OCI-LY7 (cell line): ENCODE data around the gene ABCA8. TPM values are rescaled to one million over a fixed set of nuclear protein-coding genes. Genes with fewer than 3 reads are reported as not detected.
"Not testable (repeated sequence)": the region's sequence is repeated elsewhere in the genome, so short reads cannot be mapped to it uniquely, and the experiment has no call there.

Experiments used
- Bru-seq: library from RNA; stranded (reverse); fragments of 400-500 nt; gene quantifications from one replicate; lab custom pipeline; 2021; lab: Mats Ljungman, UMichigan
- BruChase-seq, 2 experiments: library from RNA; stranded (reverse); fragments of 400-500 nt; gene quantifications; one replicate each; lab custom pipeline; 2021; lab: Mats Ljungman, UMichigan
- BruUV-seq: library from RNA; stranded (reverse); fragments of 400-500 nt; replicated peaks from 2 replicates; lab custom pipeline; 2021; lab: Mats Ljungman, UMichigan
- CTCF ChIA-PET: fragments of 300-600 bp; sonication (Branson Sonifier 250); formaldehyde crosslinking; loops from one replicate; lab custom pipeline; 2022; ENCODE audit warnings: antibody characterized with exemption; ENCODE audit not compliant: unreplicated experiment; lab: Charles Lee
- POLR2A ChIA-PET: fragments of 300-600 bp; sonication (Branson Sonifier 250); formaldehyde crosslinking; loops from one replicate; lab custom pipeline; 2022; ENCODE audit warnings: antibody characterized with exemption; lab: Charles Lee
- DNase-seq: peaks from one replicate; pipeline ENCODE4 v3.0.0-alpha.2; 2015; ENCODE audit warnings: low spot score
- H2AFZ ChIP-seq: fragments of 200-600 bp; sonication (generic), shearing (Covaris generic); 2 replicates; pipeline ENCODE4 v1.6.1; 2014; ENCODE audit warnings: mild to moderate bottlenecking, antibody characterized with exemption, low read length, moderate library complexity
- H3K27ac ChIP-seq: fragments of 200-600 bp; sonication (generic); 2 replicates; pipeline ENCODE4 v1.5.1; 2014; ENCODE audit warnings: mixed run types, low read depth, mild to moderate bottlenecking, moderate library complexity, low read length, inconsistent platforms; ENCODE audit not compliant: poor library complexity, severe bottlenecking
- H3K36me3 ChIP-seq: fragments of 200-600 bp; sonication (generic); 2 replicates; pipeline ENCODE4 v1.6.1; 2014; ENCODE audit warnings: mild to moderate bottlenecking, antibody characterized with exemption, low read length, moderate library complexity, mixed read lengths; ENCODE audit not compliant: insufficient read depth
- H3K4me1 ChIP-seq: fragments of 200-600 bp; sonication (generic); 2 replicates; pipeline ENCODE4 v1.5.1; 2014; ENCODE audit warnings: mild to moderate bottlenecking, low read length; ENCODE audit not compliant: insufficient read depth, poor library complexity, severe bottlenecking
- H3K4me2 ChIP-seq: fragments of 200-600 bp; sonication (generic); 2 replicates; pipeline ENCODE4 v1.6.1; 2014; ENCODE audit warnings: mild to moderate bottlenecking, low read length
- H3K4me3 ChIP-seq: fragments of 200-600 bp; sonication (generic); 2 replicates; pipeline ENCODE4 v1.5.1; 2014; ENCODE audit warnings: mild to moderate bottlenecking, low read depth, low read length; ENCODE audit not compliant: poor library complexity, severe bottlenecking
- H3K79me2 ChIP-seq: fragments of 200-600 bp; sonication (generic); 2 replicates; pipeline ENCODE4 v1.6.1; 2016; ENCODE audit warnings: low read depth, mild to moderate bottlenecking, low read length, moderate library complexity, mixed read lengths; ENCODE audit not compliant: insufficient read depth
- H3K9me2 ChIP-seq: fragments of 200-600 bp; sonication (generic); 2 replicates; pipeline ENCODE4 v1.6.1; 2016; ENCODE audit warnings: mild to moderate bottlenecking, low read length, mixed read lengths; ENCODE audit not compliant: insufficient read depth
- H3K9me3 ChIP-seq: fragments of 200-600 bp; sonication (generic); 2 replicates; pipeline ENCODE4 v1.6.1; 2014; ENCODE audit warnings: mild to moderate bottlenecking, mixed run types, low read length, mixed read lengths
- H4K20me1 ChIP-seq: fragments of 200-600 bp; sonication (generic); 2 replicates; pipeline ENCODE4 v1.6.1; 2014; ENCODE audit warnings: mild to moderate bottlenecking, antibody characterized with exemption, low read length, moderate library complexity, mixed read lengths; ENCODE audit not compliant: insufficient read depth
- CTCF ChIP-seq: fragments of 200-600 bp; sonication (generic); conservative IDR thresholded peaks from 2 replicates; pipeline ENCODE4 v1.5.1; 2014; ENCODE audit warnings: mild to moderate bottlenecking, antibody characterized with exemption, low read length, moderate library complexity, mixed read lengths
- EZH2phosphoT487 ChIP-seq: fragments of 200-600 bp; sonication (generic); IDR thresholded peaks from 2 replicates; pipeline ENCODE4 v1.6.1; 2018; ENCODE audit warnings: low read depth, borderline replicate concordance, mild to moderate bottlenecking, mixed run types, antibody characterized with exemption, low read length, moderate library complexity, mixed read lengths
- intact Hi-C: fragments of 100-400 bp; cut with micrococcal nuclease; formaldehyde crosslinking; loops from one replicate; pipeline ENCODE4 v1.10.0; 2022; ENCODE audit not compliant: unreplicated experiment
- long read RNA-seq: library from polyadenylated mRNA; stranded (forward); transcript quantifications from one replicate; pipeline ENCODE4 v2.0.0, GENCODE V29; 2022
- total RNA-seq, 2 experiments: library from RNA; depleted of rRNA in 1 of 2; stranded (reverse); fragments of >200 nt in 1 of 2; shearing (Covaris generic) in 1 of 2; gene quantifications; 2 replicates each; pipeline ENCODE4 v1.2.3, GENCODE V29; 2014 to 2022

ABCA8 gene
- not detected in 2 replicates for total RNA-seq (2014; rRNA removed; shearing (Covaris generic))
- not detected in 2 replicates for total RNA-seq (2022)
- not detected for Bru-seq, nascent RNA
- BruChase-seq, experiment 1, labeled RNA remaining after a 6-hour chase: not detected
- not detected for BruChase-seq, experiment 2, labeled RNA remaining after a 2-hour chase
- long read RNA-seq: 0 reads

GRCh38 chr17:68955181-68955841, at the start of gene ABCA8:
ABCA8 (minus strand) TSS chr17:68955392; CDS start chr17:68942034, 13,358 bp downstream.
- POLR2A ChIA-PET: interaction anchor here (0.6 kb wide), 1 partner anchor 831 kb away, joined by 3 read pairs; no protein-coding TSS in a partner anchor
- H4K20me1 ChIP-seq: no peaks in the 10 kb centered on the region
- intact Hi-C loops: no loop called here
- no peak within 1 kb of the TSS for H3K4me3 ChIP-seq
- DNase-seq: no peak
- no peak within 1 kb of the TSS for H3K27ac ChIP-seq
- no peak within 1 kb of the TSS for H3K4me2 ChIP-seq
- H3K36me3 ChIP-seq: no peaks in the 10 kb centered on the region
- H3K4me1 ChIP-seq: no peaks in the 10 kb centered on the region
- no peaks in the 10 kb centered on the region for H3K9me2 ChIP-seq
- CTCF ChIA-PET: no interaction called here
- TF ChIP-seq CTCF (no peak), EZH2phosphoT487 (no peak)
- H3K9me3 ChIP-seq: no peaks in the 10 kb centered on the region
- BruUV-seq: no TSS peak
- H3K79me2 ChIP-seq: no peaks in the 10 kb centered on the region
- no peak within 1 kb of the TSS for H2AFZ ChIP-seq

DNA sequence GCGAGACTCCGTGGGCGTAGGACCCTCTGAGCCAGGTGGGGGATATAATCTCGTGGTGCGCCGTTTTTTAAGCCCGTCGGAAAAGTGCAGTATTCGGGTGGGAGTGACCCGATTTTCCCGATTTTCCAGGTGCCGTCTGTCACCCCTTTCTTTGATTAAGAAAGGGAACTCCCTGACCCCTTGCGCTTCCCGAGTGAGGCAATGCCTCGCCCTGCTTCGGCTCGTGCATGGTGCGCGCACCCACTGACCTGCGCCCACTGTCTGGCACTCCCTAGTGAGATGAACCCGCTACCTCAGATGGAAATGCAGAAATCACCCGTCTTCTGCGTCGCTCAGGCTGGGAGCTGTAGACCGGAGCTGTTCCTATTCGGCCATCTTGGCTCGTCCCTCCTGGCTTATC, 49.6 kb upstream of the ABCA8 start:
- H2AFZ ChIP-seq, BruUV-seq, H3K4me1 ChIP-seq, H4K20me1 ChIP-seq, DNase-seq, H3K4me3 ChIP-seq, H3K9me3 ChIP-seq, H3K9me2 ChIP-seq, intact Hi-C loops, H3K27ac ChIP-seq, POLR2A ChIA-PET, H3K36me3 ChIP-seq, CTCF ChIA-PET, H3K4me2 ChIP-seq, H3K79me2 ChIP-seq: not testable (repeated sequence)

DNA sequence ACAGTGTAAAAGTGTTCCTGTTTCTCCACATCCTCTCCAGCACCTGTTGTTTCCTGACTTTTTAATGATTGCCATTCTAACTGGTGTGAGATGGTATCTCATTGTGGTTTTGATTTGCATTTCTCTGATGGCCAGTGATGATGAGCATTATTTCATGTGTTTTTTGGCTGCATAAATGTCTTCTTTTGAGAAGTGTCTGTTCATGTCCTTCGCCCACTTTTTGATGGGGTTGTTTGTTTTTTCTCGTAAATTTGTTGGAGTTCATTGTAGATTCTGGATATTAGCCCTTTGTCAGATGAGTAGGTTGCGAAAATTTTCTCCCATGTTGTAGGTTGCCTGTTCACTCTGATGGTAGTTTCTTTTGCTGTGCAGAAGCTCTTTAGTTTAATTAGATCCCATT, 44.6 kb upstream of the ABCA8 start:
- H3K4me3 ChIP-seq, H2AFZ ChIP-seq, H3K36me3 ChIP-seq, BruUV-seq, H3K9me3 ChIP-seq, DNase-seq, H3K27ac ChIP-seq, POLR2A ChIA-PET, H4K20me1 ChIP-seq, H3K4me2 ChIP-seq, H3K9me2 ChIP-seq, H3K79me2 ChIP-seq, H3K4me1 ChIP-seq, CTCF ChIA-PET, intact Hi-C loops: not testable (repeated sequence)
